Neutrophil (primary cell): ENCODE results near the gene ABR.

Source experiments
- H3K27ac ChIP-seq: fragments of 200-600 bp; sonication (generic); 2 replicates; pipeline ENCODE4 v1.5.1; 2016; ENCODE audit warnings: mild to moderate bottlenecking, moderate library complexity
- H3K27me3 ChIP-seq: fragments of 200-600 bp; sonication (generic); 2 replicates; pipeline ENCODE4 v1.6.0; 2016; ENCODE audit warnings: mild to moderate bottlenecking
- H3K36me3 ChIP-seq: fragments of 200-600 bp; sonication (generic); 2 replicates; pipeline ENCODE4 v1.5.1; 2017
- H3K4me1 ChIP-seq, 2 experiments: fragments of 200-600 bp in 1 of 2; sonication (generic) in 1 of 2; 1 replicate in 1 of 2; 2 replicates in 1 of 2; pipeline versions ENCODE4 v1.5.1 to v1.6.1; 2013 to 2016; ENCODE audit warnings: low read depth in 1 of 2, low read length in 1 of 2, mild to moderate bottlenecking in 1 of 2, moderate library complexity in 1 of 2; ENCODE audit not compliant: control insufficient read depth in 1 of 2, insufficient read depth in 1 of 2
- H3K4me3 ChIP-seq, 2 experiments: fragments of 200-600 bp in 1 of 2; sonication (generic) in 1 of 2; 1 replicate in 1 of 2; 2 replicates in 1 of 2; pipeline ENCODE4 v1.5.1; 2013 to 2016; ENCODE audit warnings: low read depth in 1 of 2, low read length in 1 of 2, mild to moderate bottlenecking in 1 of 2, moderate library complexity in 1 of 2
- H3K9me3 ChIP-seq: fragments of 200-600 bp; sonication (generic); 2 replicates; pipeline ENCODE4 v1.5.1; 2016
- TF ChIP-seq, protein P1 (sequence below): fragments of 200-600 bp; sonication (generic); IDR thresholded peaks from 2 replicates; pipeline ENCODE4 v1.5.1; 2016; ENCODE audit warnings: antibody characterized with exemption

The ABR gene

DNA sequence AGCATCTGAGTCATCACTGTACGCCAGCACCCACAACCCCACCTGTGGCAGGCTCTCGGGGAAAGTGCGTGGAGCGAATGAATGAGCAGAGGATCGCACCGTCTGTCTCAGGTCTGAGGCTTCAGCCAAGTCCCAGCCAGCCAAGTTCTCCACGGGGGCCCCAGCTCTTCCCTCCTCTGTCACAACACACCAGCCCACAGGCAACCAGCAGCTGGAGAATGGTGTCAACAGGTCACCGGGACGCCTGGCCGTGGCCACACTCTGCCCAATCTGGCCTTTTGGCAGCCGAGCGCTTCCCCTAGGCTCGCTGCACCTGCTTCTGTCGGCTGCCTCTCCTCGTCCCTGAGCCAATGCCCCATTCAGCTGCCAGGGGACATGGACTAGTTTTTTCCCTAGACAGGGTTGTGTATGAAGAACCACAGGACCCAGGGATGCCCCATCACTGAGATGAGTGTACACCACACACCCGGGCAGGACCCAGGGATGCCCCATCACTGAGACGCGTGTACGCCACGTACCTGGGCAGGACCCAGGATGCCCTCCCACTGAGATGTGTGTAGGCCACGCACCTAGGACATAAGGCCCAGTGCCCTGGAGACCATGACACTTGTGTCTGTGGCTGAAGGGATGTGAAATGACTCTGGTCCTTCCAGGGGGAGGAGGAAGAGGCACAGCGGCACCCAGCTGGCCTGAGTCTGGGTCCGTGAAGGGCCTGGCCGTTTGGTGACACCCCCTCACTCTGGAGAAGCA, 52.8 kb downstream of the ABR start:
- no peak overlapping the region for H3K4me3 ChIP-seq
- no peaks in the 10 kb centered on the region for H3K27me3 ChIP-seq
- TF ChIP-seq, protein P1, sequence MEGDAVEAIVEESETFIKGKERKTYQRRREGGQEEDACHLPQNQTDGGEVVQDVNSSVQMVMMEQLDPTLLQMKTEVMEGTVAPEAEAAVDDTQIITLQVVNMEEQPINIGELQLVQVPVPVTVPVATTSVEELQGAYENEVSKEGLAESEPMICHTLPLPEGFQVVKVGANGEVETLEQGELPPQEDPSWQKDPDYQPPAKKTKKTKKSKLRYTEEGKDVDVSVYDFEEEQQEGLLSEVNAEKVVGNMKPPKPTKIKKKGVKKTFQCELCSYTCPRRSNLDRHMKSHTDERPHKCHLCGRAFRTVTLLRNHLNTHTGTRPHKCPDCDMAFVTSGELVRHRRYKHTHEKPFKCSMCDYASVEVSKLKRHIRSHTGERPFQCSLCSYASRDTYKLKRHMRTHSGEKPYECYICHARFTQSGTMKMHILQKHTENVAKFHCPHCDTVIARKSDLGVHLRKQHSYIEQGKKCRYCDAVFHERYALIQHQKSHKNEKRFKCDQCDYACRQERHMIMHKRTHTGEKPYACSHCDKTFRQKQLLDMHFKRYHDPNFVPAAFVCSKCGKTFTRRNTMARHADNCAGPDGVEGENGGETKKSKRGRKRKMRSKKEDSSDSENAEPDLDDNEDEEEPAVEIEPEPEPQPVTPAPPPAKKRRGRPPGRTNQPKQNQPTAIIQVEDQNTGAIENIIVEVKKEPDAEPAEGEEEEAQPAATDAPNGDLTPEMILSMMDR: no peak
- H3K4me1 ChIP-seq: peaks cover 0 to 5% of the 10 kb centered on the region in 2 experiments
- H3K9me3 ChIP-seq: no peaks in the 10 kb centered on the region
- H3K27ac ChIP-seq: no peak overlapping the region
- H3K36me3 ChIP-seq: no peaks in the 10 kb centered on the region

DNA sequence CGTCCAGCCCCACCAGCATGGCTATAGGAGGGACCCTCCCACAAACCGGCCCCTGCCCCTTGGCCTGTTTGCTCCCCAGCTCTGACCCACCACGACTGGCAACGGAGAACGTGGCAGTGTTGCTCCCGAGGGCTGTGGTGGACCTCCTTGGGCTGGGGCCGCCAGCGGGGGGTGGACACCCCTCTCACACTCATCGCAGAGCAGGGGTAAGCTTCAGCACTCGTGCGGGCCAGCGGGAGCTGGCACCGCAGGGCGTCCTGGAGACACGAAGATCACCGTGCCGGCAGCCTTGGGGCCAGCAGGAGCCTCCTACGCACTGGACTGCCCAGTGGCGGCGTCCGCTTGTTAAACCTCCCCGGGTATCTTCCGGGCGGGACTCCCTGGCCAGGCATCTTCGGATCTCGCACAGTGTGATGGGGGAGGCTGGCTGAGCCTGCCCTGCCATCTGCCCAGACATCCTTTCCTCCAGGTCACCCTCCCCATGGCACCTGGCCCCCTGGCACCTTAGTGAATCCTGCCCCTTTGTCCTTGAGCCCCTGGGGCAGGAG, 53.5 kb downstream of the ABR start:
- Histone ChIP-seq H3K4me3 (no peak overlapping the region), H3K27ac (no peak overlapping the region), H3K4me1 (peaks cover 0 to 5% of the 10 kb centered on the region in 2 experiments), H3K9me3 (no peaks in the 10 kb centered on the region), H3K27me3 (no peaks in the 10 kb centered on the region), H3K36me3 (no peaks in the 10 kb centered on the region)
- TF ChIP-seq, protein P1: no peak

DNA sequence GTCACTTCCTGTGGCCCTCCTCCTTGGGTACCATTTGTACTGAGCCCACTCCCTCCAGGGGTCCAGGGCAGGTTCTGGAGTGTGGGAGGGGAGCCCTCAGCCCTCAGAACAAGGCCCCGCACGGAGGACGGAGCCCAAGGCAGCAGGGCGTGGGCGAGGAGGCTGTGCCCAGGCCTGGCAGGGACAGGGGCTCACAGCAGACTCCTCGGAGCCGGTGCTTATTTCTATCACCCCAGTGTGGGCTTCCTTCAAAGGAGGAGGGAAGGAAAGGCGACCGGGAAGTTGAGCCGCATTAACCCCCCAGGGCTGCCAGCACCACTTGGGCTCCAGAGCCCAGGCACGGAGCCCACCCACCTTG, 54.0 kb downstream of the ABR start:
- no peaks in the 10 kb centered on the region for H3K9me3 ChIP-seq
- TF ChIP-seq, protein P1: no peak
- H3K27me3 ChIP-seq: no peaks in the 10 kb centered on the region
- H3K27ac ChIP-seq: no peak overlapping the region
- peaks cover 0 to 5% of the 10 kb centered on the region in 2 experiments for H3K4me1 ChIP-seq
- H3K36me3 ChIP-seq: no peaks in the 10 kb centered on the region
- no peak overlapping the region for H3K4me3 ChIP-seq

- H3K36me3 ChIP-seq: no peaks in the 10 kb centered on the region
- no peak overlapping the region for H3K4me3 ChIP-seq
- H3K27me3 ChIP-seq: no peaks in the 10 kb centered on the region
- H3K9me3 ChIP-seq: no peaks in the 10 kb centered on the region
- TF ChIP-seq, protein P1: no peak
- peaks cover 0 to 5% of the 10 kb centered on the region in 2 experiments for H3K4me1 ChIP-seq
- H3K27ac ChIP-seq: no peak overlapping the region
These were observed 54.6 kb downstream of the ABR start for GRCh38 chr17:1124896-1125787.

GRCh38 chr17:1123921-1124715, 55.7 kb downstream of the ABR start:
- Histone ChIP-seq H3K27ac (no peak overlapping the region), H3K36me3 (no peaks in the 10 kb centered on the region), H3K4me3 (no peak overlapping the region), H3K9me3 (no peaks in the 10 kb centered on the region), H3K27me3 (no peaks in the 10 kb centered on the region), H3K4me1 (peaks cover 0 to 5% of the 10 kb centered on the region in 2 experiments)
- TF ChIP-seq, protein P1: no peak
